ENCODE data around the gene PPP2R3C.

DNA sequence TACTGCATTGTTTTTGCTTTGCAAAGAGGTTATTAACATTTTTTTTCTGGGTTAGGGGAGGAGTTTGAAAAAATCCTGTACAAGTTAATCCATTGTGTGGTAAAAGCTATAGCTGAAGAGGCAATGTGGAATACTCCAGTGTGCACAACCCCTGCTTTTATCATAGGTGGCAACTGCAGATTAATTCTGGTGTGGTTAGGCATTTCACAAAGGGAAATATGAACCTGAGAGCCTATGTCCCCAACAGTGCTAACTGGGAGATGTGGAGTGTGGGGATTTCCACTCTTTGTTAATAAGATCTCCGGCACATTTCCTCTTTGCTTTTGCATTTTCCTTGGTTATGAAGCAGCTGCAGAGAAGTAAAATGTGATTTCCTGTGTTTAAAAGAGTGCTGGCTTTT, 34.2 kb upstream of the PPP2R3C start:
- no peak for TF ChIP-seq KAT8 (CRISPR knock-in tag; IDR thresholded peaks at IDR 0.05)
- no peak for TF ChIP-seq FOXP1 (IDR thresholded peaks at IDR 0.05)
- no peak for TF ChIP-seq FOXP1 (CRISPR knock-in tag; IDR thresholded peaks at IDR 0.05)
- TF ChIP-seq, protein P1, sequence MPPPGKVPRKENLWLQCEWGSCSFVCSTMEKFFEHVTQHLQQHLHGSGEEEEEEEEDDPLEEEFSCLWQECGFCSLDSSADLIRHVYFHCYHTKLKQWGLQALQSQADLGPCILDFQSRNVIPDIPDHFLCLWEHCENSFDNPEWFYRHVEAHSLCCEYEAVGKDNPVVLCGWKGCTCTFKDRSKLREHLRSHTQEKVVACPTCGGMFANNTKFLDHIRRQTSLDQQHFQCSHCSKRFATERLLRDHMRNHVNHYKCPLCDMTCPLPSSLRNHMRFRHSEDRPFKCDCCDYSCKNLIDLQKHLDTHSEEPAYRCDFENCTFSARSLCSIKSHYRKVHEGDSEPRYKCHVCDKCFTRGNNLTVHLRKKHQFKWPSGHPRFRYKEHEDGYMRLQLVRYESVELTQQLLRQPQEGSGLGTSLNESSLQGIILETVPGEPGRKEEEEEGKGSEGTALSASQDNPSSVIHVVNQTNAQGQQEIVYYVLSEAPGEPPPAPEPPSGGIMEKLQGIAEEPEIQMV (CRISPR knock-in tag; IDR thresholded peaks at IDR 0.05; ENCODE audit: low read depth): no peak
- TF ChIP-seq ASH2L (IDR thresholded peaks at IDR 0.05; ENCODE audit: insufficient read length, low read depth, low read length): no peak
- no peak for TF ChIP-seq POLR2A (IDR thresholded peaks at IDR 0.05; ENCODE audit: insufficient read depth in 1 of 2, low read depth in 2 of 2, low read length in 2 of 2)
- TF ChIP-seq HNRNPH1 (optimal IDR thresholded peaks at IDR 0.05; ENCODE audit: low read depth, low read length): no peak
- TF ChIP-seq YEATS4 (CRISPR knock-in tag; IDR thresholded peaks at IDR 0.05; ENCODE audit: borderline replicate concordance): no peak
